H9 (cell line): ENCODE data around the gene DMXL1. TPM values are rescaled to one million over a fixed set of nuclear protein-coding genes. Genes with fewer than 3 reads are reported as not detected.

Source experiments
- DNase-seq: peaks from one replicate; pipeline ENCODE4 v3.0.0-alpha.2; 2017
- H2AFZ ChIP-seq: one replicate; pipeline ENCODE4 v1.6.1; 2013; ENCODE audit warnings: mild to moderate bottlenecking, low read length, control low read depth, moderate library complexity
- H2AK5ac ChIP-seq: 2 replicates; pipeline ENCODE4 v1.6.1; 2013; ENCODE audit warnings: low read length, control low read depth, mixed read lengths; ENCODE audit not compliant: insufficient read length
- H2BK120ac ChIP-seq: one replicate; pipeline ENCODE4 v1.6.1; 2013; ENCODE audit warnings: low read depth, mild to moderate bottlenecking, low read length, control low read depth, inconsistent platforms; ENCODE audit not compliant: poor library complexity, severe bottlenecking
- H2BK12ac ChIP-seq: 2 replicates; pipeline ENCODE4 v1.6.1; 2013; ENCODE audit warnings: low read length, control low read depth, mixed read lengths, low read depth; ENCODE audit not compliant: insufficient read length
- H2BK15ac ChIP-seq: 2 replicates; pipeline ENCODE4 v1.6.1; 2013; ENCODE audit warnings: low read depth, low read length, control low read depth
- H2BK20ac ChIP-seq: one replicate; pipeline ENCODE4 v1.6.1; 2013; ENCODE audit warnings: low read depth, mild to moderate bottlenecking, low read length, control low read depth, inconsistent platforms; ENCODE audit not compliant: poor library complexity, severe bottlenecking
- H2BK5ac ChIP-seq: 2 replicates; pipeline ENCODE4 v1.6.1; 2013; ENCODE audit warnings: low read length, control low read depth, mixed read lengths; ENCODE audit not compliant: insufficient read length
- H3K14ac ChIP-seq: 2 replicates; pipeline ENCODE4 v1.6.1; 2013; ENCODE audit warnings: low read length, control low read depth; ENCODE audit not compliant: insufficient read depth
- H3K18ac ChIP-seq: 2 replicates; pipeline ENCODE4 v1.6.1; 2013; ENCODE audit warnings: low read depth, mild to moderate bottlenecking, mixed read lengths, low read length, control low read depth; ENCODE audit not compliant: insufficient read length
- H3K23ac ChIP-seq: 2 replicates; pipeline ENCODE4 v1.6.1; 2013; ENCODE audit warnings: low read length, control low read depth, mixed read lengths, low read depth; ENCODE audit not compliant: insufficient read length
- H3K23me2 ChIP-seq: 2 replicates; pipeline ENCODE4 v1.6.1; 2013; ENCODE audit warnings: low read depth, mild to moderate bottlenecking, mixed read lengths, low read length, control low read depth; ENCODE audit not compliant: insufficient read length, poor library complexity, severe bottlenecking
- H3K27ac ChIP-seq: 2 replicates; pipeline ENCODE4 v1.5.1; 2013; ENCODE audit warnings: low read length, control low read depth, mixed read lengths, low read depth; ENCODE audit not compliant: insufficient read length
- H3K27me3 ChIP-seq: 2 replicates; pipeline ENCODE4 v1.6.1; 2013; ENCODE audit warnings: low read length, control low read depth, inconsistent platforms; ENCODE audit not compliant: insufficient read depth
- H3K4ac ChIP-seq: 2 replicates; pipeline ENCODE4 v1.6.1; 2013; ENCODE audit warnings: low read depth, mild to moderate bottlenecking, control low read depth, inconsistent platforms, low read length, moderate library complexity
- H3K4me1 ChIP-seq: 2 replicates; pipeline ENCODE4 v1.6.1; 2013; ENCODE audit warnings: low read length, control low read depth, inconsistent platforms; ENCODE audit not compliant: insufficient read depth
- H3K4me2 ChIP-seq: 2 replicates; pipeline ENCODE4 v1.6.1; 2013; ENCODE audit warnings: low read length, control low read depth, mixed read lengths; ENCODE audit not compliant: insufficient read length, insufficient read depth
- H3K56ac ChIP-seq: 2 replicates; pipeline ENCODE4 v1.6.1; 2013; ENCODE audit warnings: low read depth, mild to moderate bottlenecking, mixed read lengths, low read length, control low read depth; ENCODE audit not compliant: insufficient read length
- H3K79me1 ChIP-seq: 2 replicates; pipeline ENCODE4 v1.6.1; 2013; ENCODE audit warnings: low read depth, mild to moderate bottlenecking, moderate library complexity, low read length, control low read depth, inconsistent platforms; ENCODE audit not compliant: insufficient read depth, poor library complexity, severe bottlenecking
- H3K79me2 ChIP-seq: 2 replicates; pipeline ENCODE4 v1.6.1; 2013; ENCODE audit warnings: low read length, control low read depth, inconsistent platforms; ENCODE audit not compliant: insufficient read depth
- H3K9ac ChIP-seq: 2 replicates; pipeline ENCODE4 v1.6.1; 2013; ENCODE audit warnings: low read length, control low read depth, mixed read lengths; ENCODE audit not compliant: insufficient read length; ENCODE audit errors: extremely low read depth
- H3K9me3 ChIP-seq: one replicate; pipeline ENCODE4 v1.6.1; 2013; ENCODE audit warnings: low read depth, low read length, inconsistent platforms; ENCODE audit not compliant: control insufficient read depth
- H3T11ph ChIP-seq: one replicate; pipeline ENCODE4 v1.6.1; 2013; ENCODE audit warnings: mild to moderate bottlenecking, low read length, control low read depth, inconsistent platforms
- H4K20me1 ChIP-seq: one replicate; pipeline ENCODE4 v1.6.1; 2013; ENCODE audit not compliant: control insufficient read depth, insufficient read length, insufficient read depth
- H4K5ac ChIP-seq: 2 replicates; pipeline ENCODE4 v1.6.1; 2013; ENCODE audit warnings: low read depth, mild to moderate bottlenecking, mixed read lengths, low read length, control low read depth; ENCODE audit not compliant: insufficient read length
- H4K8ac ChIP-seq: replicated peaks from 2 replicates; pipeline ENCODE4 v1.6.1; 2013; ENCODE audit warnings: low read length, control low read depth, mixed read lengths, low read depth; ENCODE audit not compliant: insufficient read length
- H4K91ac ChIP-seq: 2 replicates; pipeline ENCODE4 v1.6.1; 2013; ENCODE audit warnings: low read depth, mild to moderate bottlenecking, moderate library complexity, mixed read lengths, low read length, control low read depth; ENCODE audit not compliant: insufficient read length
- H3K27ac Mint-ChIP-seq, 3 experiments: 2 replicates in 2 of 3; 3 replicates in 1 of 3; pipeline ENCODE4 v1.8.0; 2020 to 2021; ENCODE audit warnings: mixed read lengths in 3 of 3, mild to moderate bottlenecking in 1 of 3, moderate library complexity in 1 of 3
- H3K27me3 Mint-ChIP-seq: 2 replicates; pipeline ENCODE4 v1.8.0; 2021; ENCODE audit warnings: low read depth, mild to moderate bottlenecking, moderate library complexity, mixed read lengths
- H3K36me3 Mint-ChIP-seq, 3 experiments: 2 replicates in 2 of 3; 3 replicates in 1 of 3; pipeline ENCODE4 v1.8.0; 2020 to 2021; ENCODE audit warnings: low read depth in 3 of 3, mixed read lengths in 3 of 3; ENCODE audit not compliant: insufficient read depth in 1 of 3
- H3K4me1 Mint-ChIP-seq, 2 experiments: 2 replicates each; pipeline ENCODE4 v1.8.0; 2020; ENCODE audit warnings: mixed read lengths in 2 of 2
- H3K4me3 Mint-ChIP-seq, 2 experiments: 2 replicates in 1 of 2; 3 replicates in 1 of 2; pipeline ENCODE4 v1.8.0; 2020 to 2021; ENCODE audit warnings: mild to moderate bottlenecking in 2 of 2, mixed read lengths in 2 of 2, moderate library complexity in 1 of 2
- H3K9me3 Mint-ChIP-seq, 2 experiments: 2 replicates in 1 of 2; 3 replicates in 1 of 2; pipeline ENCODE4 v1.8.0; 2020; ENCODE audit warnings: mild to moderate bottlenecking in 2 of 2, mixed read lengths in 2 of 2, moderate library complexity in 1 of 2
- total RNA-seq: library from RNA; stranded (reverse); gene quantifications from 2 replicates; pipeline ENCODE4 v1.2.1, GENCODE V29; 2021
- TF ChIP-seq, protein P1 (sequence below): fragments of 200-600 bp; sonication (generic); conservative IDR thresholded peaks from 3 replicates; pipeline ENCODE4 v1.8.0; 2021; ENCODE audit warnings: antibody characterized with exemption, mild to moderate bottlenecking

The DMXL1 gene
- total RNA-seq, 1 experiment from 2014 or later = 63.5 TPM

- peaks cover 4 to 7% of the 10 kb centered on the region in 2 experiments; a peak in 2 of 4 replicates for H3K4me1 Mint-ChIP-seq
- Histone ChIP-seq H4K5ac (no peak overlapping the region), H2BK12ac (no peak overlapping the region)
These were observed 35.1 kb downstream of the DMXL1 start for GRCh38 chr5:119105971-119106370.

More at GRCh38 chr5:119105971-119106370, 35.1 kb downstream of the DMXL1 start:
- Histone ChIP-seq H3K27me3 (no peaks in the 10 kb centered on the region), H3K23ac (no peak overlapping the region), H3K14ac (no peak overlapping the region), H2BK5ac (no peak overlapping the region), H4K8ac (no peak overlapping the region), H3K4me1 (no peaks in the 10 kb centered on the region), H2AK5ac (no peak overlapping the region), H4K91ac (no peak overlapping the region), H3K4ac (no peak overlapping the region), H3K27ac (no peak overlapping the region), H3K79me2 (no peaks in the 10 kb centered on the region; the same call in 1 of the 2 replicates), H3K56ac (no peak overlapping the region), H3K18ac (no peak overlapping the region), H3T11ph (no peak overlapping the region), H2BK20ac (no peak overlapping the region), H3K79me1 (peaks cover 2% of the 10 kb centered on the region), H4K20me1 (no peaks in the 10 kb centered on the region), H2AFZ (no peak overlapping the region), H3K4me2 (no peak overlapping the region), H3K9ac (no peak overlapping the region), H3K23me2 (no peaks in the 10 kb centered on the region), H2BK15ac (no peak overlapping the region), H2BK120ac (no peak overlapping the region), H3K9me3 (no peaks in the 10 kb centered on the region)
- Mint-ChIP-seq H3K27ac (peak overlapping the region in 2 of 3 experiments; percentile 62 to 85; a peak in 2 of 7 replicates), H3K36me3 (peaks cover 10 to 56% (median 50%) of the 10 kb centered on the region in 3 experiments), H3K4me3 (no peak overlapping the region), H3K27me3 (no peaks in the 10 kb centered on the region), H3K9me3 (no peaks in the 10 kb centered on the region)
- DNase-seq = no peak
- TF ChIP-seq, protein P1, sequence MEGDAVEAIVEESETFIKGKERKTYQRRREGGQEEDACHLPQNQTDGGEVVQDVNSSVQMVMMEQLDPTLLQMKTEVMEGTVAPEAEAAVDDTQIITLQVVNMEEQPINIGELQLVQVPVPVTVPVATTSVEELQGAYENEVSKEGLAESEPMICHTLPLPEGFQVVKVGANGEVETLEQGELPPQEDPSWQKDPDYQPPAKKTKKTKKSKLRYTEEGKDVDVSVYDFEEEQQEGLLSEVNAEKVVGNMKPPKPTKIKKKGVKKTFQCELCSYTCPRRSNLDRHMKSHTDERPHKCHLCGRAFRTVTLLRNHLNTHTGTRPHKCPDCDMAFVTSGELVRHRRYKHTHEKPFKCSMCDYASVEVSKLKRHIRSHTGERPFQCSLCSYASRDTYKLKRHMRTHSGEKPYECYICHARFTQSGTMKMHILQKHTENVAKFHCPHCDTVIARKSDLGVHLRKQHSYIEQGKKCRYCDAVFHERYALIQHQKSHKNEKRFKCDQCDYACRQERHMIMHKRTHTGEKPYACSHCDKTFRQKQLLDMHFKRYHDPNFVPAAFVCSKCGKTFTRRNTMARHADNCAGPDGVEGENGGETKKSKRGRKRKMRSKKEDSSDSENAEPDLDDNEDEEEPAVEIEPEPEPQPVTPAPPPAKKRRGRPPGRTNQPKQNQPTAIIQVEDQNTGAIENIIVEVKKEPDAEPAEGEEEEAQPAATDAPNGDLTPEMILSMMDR = no peak
